ENCODE measurements around the gene KIF26A.

GRCh38 chr14:104226421-104227383 lies 88.3 kb downstream of the KIF26A start:
- TF ChIP-seq GATA3 (IDR thresholded peaks at IDR 0.05; ENCODE audit: low read depth, low read length), result no peak
- no peak for TF ChIP-seq GATA2 (IDR thresholded peaks at IDR 0.05; ENCODE audit: low read depth, low read length)

Measured in SH-SY5Y (cell line).